GM19324 (cell line): Measurements from ENCODE around the gene DACT2.
"Not testable (repeated sequence)": the region's sequence is repeated elsewhere in the genome, so short reads cannot be mapped to it uniquely, and the experiment has no call there.

ENCODE experiments used
- ATAC-seq: cut with Tn5 transposase; IDR thresholded peaks from one replicate; pipeline ENCODE4 v1.9.1; 2021; ENCODE audit warnings: mild to moderate bottlenecking, moderate library complexity; ENCODE audit not compliant: unreplicated experiment, low FRiP score

The DACT2 gene

DNA sequence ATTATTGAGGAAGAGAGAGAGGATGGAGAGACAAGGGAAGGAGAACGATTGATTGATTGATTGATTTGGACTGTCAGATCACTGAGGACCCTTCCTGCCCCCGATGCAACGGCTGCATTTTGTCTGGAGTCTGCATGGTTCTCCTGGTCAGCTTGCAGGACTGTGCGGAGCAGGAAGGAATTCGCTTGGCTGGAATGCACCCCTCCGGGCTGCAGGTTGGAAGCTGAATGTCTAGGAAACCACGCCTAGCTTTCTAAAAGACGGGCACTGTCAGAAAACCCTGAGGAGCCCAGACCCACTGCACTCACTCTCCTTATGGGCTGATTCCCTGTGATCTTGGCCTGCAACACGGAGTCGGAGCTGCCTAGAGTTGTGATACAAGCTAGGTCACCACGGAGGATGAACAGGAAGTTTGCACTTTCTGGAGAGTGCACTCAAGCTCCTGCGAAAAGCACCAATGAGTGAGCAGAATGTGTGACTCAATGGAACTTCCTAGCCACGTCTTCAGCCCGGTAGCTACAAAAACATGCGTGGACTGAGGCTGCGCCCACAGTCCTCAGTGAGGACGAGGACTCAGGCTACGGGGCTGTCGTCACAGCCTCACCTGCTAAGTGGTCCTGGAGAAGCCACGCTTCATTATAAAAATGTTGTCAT is 14.4 kb downstream of the DACT2 start:
- ATAC-seq, result no peak

DNA sequence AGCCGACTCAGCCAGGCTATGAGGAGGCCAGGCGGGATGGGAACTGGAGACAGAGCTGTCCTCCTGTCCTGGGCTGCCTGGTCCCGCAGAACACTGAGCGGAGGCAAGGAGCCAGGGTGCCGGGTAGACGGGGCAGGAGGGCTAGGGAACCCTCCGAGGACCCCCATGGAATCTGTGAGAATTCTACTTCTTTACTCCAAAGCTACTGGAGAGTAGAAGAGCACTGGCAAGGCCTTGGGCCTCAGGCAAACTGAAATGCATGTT is 14.9 kb downstream of the DACT2 start:
- no peak for ATAC-seq

DNA sequence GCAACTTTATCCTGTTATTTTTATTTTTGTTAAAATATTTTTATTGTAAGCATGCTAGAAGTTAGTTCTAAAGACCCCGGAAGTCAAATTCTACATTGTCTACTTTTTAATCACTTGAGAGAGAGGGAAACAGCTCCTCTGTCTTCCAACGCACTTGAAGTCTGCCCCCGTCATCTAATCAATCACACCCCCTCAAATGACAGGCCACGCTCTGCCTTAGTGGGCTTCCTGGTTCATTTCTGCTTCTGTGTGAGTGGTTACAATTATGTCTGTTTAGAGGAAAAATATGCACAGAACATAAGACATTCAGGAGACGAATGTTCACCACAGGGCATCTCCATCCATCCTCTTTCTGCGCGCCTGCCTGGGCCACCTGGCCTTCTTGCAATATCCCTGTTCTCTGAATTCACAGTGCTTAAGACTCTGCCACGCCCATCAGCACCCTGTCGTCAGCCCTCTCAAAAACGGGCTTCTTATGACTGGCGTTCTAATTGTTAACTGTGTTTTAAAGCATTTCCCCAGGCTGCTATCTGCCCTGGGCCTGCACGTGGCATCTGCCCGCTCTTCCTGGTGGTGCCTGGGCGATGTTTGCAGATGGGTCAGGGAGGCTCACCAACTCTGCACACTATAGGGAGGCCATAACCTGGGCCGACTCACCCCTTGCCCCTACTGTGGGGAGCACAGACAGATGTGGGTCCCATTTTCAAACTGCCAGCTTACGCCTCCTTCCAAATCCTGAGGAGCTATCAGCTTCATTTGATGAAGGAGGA is 15.4 kb downstream of the DACT2 start:
- ATAC-seq, result no peak

DNA sequence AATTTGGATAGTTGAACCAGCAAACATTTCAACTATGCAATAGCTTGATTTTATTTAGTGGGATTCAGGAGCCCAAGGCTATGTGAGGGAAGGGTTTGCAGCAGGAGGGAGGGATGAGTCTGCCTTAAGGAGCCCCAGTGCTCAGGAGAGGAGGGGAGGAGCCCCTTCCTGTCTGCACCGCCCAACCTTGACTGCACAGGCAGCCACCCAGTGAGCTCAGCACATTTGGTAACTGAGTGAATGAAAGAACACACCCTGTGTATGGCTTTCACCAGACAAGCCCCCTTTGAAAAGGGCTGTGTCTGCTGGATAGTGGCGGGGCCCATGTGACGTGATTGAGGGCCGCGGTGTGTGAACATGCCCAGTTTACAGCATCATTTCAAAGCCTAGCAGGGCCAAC is 17.0 kb downstream of the DACT2 start:
- ATAC-seq, result no peak

DNA sequence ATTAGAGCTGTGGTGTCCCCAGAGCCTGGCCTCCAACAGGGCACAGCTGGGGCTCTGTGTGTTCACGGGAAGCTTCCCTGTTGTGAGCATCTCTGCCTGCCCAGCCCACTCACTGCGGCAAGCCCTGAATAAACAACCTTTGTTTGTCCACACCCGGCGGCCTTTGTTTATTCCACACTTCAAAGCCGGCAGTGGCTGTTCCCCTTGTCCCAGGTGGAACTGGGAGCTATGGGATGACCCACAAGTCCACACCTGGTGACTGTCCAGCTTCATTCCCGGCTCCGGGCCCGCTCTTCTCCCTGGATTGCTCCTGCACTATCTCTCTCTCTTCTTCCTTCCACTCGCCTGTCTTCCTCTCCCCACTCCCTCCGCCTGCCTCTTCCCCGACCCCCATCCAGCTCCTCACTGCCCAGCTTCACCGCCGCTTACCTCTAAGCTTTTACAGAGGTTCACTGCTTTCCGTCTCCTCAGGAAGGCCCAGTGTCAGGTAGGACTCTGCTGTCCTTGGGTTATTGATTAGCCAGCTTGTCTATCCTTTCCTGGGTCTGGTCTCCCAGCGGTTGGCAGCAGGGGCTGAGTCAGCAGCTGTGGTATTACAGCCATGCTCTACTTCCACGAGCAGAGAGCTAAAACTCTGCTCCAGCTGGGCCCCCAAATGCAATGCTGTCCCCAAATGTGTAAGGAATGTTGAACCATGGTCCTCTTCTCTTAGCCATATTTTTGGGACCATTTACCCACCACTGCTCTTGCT is 17.8 kb downstream of the DACT2 start:
- ATAC-seq, result no peak

DNA sequence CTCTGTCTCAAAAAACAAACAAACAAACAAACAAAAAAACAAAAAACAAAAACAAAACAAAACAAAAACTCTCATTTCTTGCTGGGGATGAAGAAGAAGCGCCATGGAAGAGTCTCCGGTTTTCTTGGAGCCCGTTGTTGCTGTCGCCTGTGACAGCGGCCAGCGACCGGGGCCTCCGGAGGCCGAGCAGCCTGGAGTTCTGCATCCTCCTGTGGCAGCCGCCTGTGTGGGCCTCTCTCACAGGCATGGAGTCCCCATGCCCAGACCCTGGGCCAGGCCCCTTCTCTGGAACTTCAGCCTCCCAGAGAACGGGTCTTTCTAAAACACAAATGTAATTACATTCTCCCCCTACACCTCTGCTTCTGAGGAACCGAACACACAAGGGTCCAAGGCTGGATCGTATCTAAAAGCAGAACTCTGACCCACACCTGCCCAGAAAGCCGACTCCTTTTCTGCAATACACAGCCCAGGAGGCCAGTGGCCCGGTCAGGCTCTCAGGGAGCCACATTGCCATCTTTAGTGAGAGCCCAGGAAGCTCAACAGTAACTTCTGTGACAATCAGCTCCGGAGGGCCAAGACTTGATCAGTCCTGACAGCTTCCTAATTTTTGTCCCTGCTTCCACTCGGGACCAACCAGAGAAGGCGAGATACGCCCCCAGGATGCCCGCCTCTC is 18.5 kb downstream of the DACT2 start:
- ATAC-seq, result no peak

DNA sequence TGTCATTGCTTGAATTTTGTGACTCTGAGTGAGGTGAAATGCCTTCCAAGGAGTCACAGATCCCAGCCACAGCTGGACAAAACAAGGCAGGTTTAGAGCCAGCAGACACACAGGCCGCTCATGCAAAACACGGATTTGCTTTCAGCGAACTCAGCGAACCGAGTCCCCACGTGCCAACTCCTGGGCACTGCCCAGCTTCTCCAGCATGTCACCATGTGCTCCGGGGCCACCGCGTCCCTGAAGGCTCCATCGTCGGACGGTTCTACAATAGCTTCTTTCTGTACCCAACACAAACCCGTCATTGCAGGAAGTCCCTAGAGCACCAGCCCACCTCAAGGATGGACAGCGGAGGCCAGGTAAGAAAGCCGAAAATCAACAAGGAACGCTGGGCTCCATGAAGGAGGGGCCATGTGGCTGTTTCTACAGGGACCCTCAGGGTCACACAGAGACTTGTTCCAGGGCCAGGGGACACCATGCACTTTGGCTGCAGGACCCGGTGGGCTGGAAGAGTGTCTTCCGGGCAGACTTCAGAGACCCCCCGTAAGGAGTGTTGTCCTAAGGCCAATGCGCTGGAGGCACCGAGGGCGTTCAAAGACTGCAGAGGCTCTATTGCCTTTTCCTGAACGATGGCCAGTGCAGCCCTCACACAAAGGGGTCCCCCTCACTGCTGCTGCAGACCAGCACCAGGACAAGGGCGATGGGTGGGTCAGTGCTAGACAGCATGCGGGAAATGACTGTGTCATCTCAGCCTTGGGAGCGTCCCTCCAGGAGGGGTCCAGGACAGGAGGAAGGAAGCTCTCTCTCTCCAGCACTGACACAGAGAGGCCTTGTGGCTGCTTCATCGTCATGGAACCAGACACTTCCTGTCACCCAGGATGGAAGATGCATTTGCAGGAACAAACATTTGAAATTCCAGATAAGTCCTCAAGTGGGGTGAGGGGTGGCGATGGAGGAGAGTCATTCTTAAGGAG is 19.8 kb downstream of the DACT2 start:
- no peak for ATAC-seq

DNA sequence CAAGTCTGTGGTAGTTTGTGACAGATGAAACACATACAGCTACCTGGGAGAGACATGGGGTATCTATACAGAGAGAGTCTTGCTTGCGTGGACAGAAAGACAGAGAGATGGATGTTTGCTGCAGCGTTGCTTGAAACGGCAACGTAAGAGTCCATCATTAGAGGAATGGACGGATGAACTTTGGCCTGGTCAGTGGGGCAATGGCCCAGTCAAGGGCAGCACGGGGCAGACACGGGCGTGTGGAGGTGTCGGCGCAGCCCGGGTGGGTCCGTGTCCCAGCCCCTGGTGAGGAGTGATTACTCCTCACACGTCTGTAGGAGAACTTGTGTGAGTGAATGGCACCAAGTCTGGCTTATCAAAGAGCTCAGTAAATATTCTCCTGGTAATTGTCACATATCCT is 21.9 kb downstream of the DACT2 start:
- no peak for ATAC-seq

DNA sequence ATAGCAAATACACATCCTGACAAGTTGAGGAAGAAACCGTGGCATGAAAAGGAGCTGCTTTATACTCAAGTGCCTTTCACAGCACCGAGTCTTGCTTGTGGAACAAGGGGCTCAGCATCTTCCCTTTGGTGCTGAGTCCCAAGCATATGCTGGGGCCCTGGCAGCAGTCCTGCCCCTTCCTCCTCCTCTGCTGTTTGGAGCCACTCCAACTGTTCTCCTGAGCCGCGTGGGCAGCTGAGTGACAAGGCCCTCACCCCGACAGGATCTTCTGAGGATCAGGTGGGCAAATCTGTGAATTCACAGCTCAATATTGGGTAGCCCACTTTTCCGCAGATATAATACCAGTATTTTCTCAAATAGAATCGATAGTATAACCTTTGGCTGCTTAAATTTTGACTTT is 24.7 kb downstream of the DACT2 start:
- ATAC-seq, result no peak

DNA sequence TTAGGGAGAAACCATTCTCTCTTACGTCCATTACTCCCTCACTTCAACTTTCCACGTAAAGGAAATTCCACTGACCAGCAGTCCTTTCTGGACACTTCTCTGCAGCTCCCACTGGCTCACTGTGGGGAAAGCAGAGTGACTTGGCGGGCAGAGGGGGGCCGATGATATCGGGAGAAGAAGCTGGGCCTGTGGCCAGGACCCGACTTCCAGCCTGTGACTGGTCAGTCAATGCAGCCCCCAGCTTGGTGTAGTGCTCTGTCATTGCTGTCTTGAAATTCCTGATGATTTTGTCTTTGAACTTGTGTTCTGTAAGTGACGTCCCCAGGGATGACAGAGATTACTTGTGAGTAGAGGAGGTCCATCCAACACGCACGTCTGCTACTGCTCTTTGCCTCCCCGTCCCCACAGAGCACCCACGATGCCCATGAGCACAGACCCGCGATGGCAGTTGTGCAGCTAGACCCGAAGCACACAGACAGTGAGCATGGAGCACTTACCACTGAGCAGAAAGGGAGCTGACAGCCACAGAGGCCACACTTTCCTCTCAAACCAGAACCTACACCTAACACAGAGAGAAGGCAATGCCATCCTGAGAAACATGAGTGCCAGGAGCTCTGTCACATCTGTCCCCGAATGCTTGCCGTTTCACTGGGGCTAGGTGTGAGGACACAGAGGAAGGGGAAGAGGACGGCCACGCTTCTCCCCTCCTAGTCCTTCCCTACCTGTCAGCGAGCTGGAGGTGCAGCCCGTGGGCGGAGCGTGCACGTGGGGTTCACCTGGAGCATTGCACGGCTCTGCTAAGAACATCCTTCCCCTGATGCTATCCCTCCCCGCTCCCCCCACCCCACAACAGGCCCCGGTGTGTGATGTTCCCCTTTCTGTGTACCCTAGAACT is 25.7 kb downstream of the DACT2 start:
- no peak for ATAC-seq

DNA sequence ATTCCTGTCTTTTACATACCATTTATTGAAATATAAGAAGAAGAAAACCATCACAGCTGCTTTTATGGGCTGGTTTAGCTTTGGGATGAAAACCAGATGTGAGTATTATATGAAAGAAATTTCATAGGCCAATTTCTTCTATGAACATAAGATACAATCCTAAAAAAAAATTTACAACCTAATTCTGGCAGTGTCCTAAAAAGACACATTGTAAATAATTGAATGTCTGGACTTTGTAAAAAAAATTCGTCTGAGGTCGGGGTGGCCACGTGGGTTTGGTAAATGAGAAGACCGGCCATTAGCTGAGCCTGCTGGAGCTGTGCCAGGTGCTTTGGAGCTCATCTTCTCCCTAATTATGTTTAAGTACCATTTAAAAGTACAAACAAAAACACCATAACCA is 26.8 kb downstream of the DACT2 start:
- ATAC-seq, result no peak

DNA sequence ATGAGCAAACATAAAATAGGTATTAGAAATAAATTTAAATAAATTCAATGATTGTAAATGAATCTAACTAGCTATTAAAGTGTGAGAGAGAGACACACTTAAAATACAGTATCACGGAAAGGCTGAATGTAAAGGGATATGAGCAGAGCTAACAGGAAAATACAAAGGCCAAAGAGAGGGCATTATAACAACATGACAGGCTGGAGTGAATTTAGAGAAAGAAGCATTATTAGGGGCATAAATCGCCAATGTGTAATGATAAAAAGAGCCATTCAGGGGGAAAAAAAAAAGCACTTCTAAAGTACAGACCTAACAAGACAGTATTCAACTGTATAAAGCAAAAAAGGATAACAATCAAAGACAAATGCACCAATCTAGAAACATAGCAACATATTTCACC is 28.1 kb downstream of the DACT2 start:
- ATAC-seq, result no peak

DNA sequence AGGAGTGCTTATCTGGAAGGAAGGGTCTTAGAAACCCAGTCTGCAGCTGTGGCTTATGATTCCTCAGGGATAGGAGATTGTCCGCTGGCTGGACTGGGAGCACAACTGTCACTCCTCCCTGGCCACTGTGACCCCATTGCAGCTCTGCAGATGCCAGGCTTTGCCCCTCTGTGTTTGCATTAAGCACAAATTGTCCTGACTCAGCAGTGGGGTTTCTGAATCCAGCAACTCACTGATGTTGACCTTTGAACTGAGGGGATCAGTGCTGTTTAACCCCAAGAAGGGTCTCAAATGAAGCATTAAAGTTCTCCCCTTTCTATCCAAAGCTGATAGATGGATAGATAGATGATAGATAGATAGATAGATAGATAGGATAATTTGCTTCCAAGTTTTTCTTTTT is 29.5 kb downstream of the DACT2 start:
- no peak for ATAC-seq

DNA sequence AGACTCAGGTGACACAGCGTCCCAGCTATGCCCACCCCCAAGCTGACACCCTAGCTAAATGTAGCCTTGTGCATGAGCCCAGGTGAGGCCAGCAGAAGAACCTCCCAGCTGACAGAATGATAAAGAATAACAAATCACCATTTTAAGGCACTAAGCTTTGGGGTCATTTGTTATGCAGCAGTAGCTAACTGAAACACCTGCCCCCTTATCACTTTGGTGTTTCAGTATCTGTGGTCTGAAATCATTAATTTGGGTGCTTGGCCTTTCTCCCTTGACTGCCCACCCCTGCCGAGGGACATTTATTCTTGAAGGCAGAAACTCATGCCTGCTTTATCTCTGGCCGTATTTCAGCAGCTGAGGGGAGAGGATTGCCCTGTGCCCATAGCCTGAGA is 30.0 kb downstream of the DACT2 start:
- no peak for ATAC-seq

DNA sequence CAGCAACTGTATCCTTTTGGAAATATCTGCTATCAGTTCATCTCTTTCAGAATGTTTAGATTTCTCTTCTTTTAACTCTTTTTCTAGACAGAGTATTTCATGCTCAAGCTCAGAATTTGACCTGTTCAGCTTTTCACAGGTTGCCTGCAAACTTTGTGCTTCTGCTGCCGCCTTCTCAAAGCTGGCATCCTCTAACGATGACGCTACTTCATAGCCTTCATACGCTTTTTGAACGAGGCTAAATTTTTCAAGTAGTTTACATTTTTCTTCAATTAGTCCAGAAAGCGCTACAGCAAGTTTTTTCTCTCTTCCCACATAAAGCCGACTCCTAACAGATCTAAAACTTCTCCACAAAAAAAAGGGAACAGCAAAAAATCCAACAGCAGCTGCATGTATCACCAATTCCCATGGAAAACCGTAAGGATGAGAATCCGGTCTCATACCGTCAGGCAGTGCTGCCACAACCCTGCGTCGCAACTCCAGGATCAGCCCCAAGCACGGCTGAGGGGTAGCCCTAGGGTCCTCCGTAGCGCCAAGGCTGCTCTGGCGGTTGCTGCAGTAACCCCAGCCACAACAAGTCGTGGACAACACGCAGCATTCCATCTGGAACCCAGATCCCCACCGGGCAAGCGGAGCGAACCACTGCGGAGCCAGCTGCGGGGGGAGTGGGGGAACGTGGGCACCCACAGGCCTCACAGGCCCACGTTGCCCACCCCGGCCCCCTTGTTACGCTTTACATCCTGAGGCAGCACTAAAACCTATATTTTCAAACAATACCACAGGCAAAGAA is 30.6 kb downstream of the DACT2 start:
- no peak for ATAC-seq

DNA sequence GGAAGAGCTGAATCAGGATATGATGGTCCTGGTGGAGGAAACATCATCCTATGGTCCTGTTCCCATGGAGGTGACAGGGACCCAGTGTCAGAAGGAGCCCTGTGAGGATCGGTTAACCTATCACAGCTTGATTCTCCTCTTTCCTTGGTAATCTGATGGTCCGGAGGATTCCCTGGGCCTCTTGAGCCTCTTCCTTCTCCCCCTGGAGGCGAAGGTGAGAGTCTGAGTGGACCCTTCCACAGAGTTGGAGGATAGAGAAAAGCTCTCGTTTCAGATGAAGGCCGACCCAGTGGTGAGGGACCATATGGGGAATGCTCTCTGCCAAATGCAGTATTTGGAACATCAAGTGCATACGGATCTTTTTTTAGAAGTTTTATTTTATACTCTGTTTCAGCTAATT is 32.1 kb downstream of the DACT2 start:
- ATAC-seq, result not testable (repeated sequence)

DNA sequence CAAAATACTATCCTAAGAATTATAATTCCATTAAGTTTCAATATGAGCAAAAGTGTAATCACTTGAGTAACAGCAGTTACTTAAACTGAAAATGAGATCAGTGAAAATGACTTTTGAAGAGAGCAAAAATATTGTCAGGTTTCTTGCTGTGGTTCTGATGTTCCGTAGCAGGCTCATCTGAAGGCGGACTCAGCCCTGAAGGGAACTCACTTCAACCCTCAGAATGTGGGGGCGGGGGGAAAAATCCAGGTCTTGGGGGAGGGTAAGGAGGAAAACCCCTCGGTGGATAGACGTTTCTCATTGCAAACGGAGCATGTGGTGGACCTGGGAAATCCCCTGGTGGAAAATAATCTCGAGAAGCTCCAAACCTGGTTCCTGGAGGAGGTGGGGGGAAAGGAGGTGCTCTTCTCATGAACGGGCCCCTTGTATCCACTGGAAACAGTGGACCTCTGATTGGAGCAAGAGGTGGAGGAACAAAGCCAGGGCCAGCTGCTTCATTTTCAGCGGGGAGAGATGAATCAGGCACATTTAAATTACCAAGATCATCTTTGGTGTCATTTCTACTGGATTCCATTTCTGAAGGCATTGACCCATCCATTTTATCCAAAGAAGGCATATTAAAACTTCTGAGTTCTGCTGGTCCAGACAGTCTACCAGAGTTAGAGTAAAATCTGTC is 32.7 kb downstream of the DACT2 start:
- ATAC-seq, result not testable (repeated sequence)

DNA sequence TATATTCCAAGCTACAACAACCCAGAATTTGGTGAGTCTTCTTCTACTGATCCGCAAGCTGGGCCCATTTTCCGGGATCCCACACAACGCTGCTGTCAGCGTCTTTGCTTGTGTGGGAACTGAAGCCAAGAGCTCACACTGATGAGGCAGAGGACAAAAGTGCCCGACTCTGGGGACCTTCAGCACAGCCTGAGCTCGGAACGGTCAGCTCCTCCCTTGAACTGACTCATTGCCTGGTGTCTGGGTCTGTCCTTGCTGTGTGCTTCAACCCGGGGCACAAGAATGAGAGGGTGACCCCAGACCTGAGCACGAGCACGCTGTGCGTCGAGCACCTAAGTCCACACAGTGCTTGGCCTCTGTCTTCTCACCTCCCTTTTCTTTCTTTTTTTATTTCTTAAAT is 33.5 kb downstream of the DACT2 start:
- ATAC-seq, result no peak
